Mesenchymal stem cell (in vitro differentiated cells and primary cell): Measurements from ENCODE around the gene MPG.
A peak's percentile ranks its signal among the peaks of the same experiment; 100 is the strongest.

Experiments used
- DNase-seq: peaks from one replicate; pipeline ENCODE4 v3.0.0-alpha.2; 2013
- H2AFZ ChIP-seq: one replicate; pipeline ENCODE4 v1.6.1; 2013; ENCODE audit warnings: low read depth, mild to moderate bottlenecking, control low read depth, inconsistent platforms, low read length, moderate library complexity
- H2AK5ac ChIP-seq: 2 replicates; pipeline ENCODE4 v1.6.1; 2013; ENCODE audit warnings: low read length, moderate library complexity, mild to moderate bottlenecking, inconsistent platforms; ENCODE audit not compliant: severe bottlenecking
- H2BK120ac ChIP-seq: one replicate; pipeline ENCODE4 v1.6.1; 2013; ENCODE audit warnings: low read depth, mild to moderate bottlenecking, inconsistent platforms, low read length, moderate library complexity
- H2BK12ac ChIP-seq, 2 experiments: one replicate each; pipeline ENCODE4 v1.6.1; 2013; ENCODE audit warnings: inconsistent platforms in 2 of 2, low read length in 2 of 2, mild to moderate bottlenecking in 2 of 2, moderate library complexity in 2 of 2, control low read depth in 1 of 2
- H2BK15ac ChIP-seq: one replicate; pipeline ENCODE4 v1.6.1; 2013; ENCODE audit warnings: mild to moderate bottlenecking, low read depth, inconsistent platforms; ENCODE audit not compliant: poor library complexity, severe bottlenecking
- H2BK5ac ChIP-seq: 2 replicates; pipeline ENCODE4 v1.6.1; 2013; ENCODE audit warnings: low read depth, mild to moderate bottlenecking, low read length, control low read depth, inconsistent platforms; ENCODE audit not compliant: poor library complexity, severe bottlenecking
- H3K14ac ChIP-seq, 2 experiments: one replicate each; pipeline ENCODE4 v1.6.1; 2013; ENCODE audit warnings: inconsistent platforms in 2 of 2, low read length in 2 of 2, control low read depth in 1 of 2, mild to moderate bottlenecking in 1 of 2, moderate library complexity in 1 of 2
- H3K18ac ChIP-seq, 2 experiments: one replicate each; pipeline ENCODE4 v1.6.1; 2013; ENCODE audit warnings: inconsistent platforms in 2 of 2, low read length in 2 of 2, control low read depth in 1 of 2, low read depth in 1 of 2, mild to moderate bottlenecking in 1 of 2
- H3K23ac ChIP-seq, 2 experiments: one replicate each; pipeline ENCODE4 v1.6.1; 2013; ENCODE audit warnings: inconsistent platforms in 2 of 2, low read length in 2 of 2, mild to moderate bottlenecking in 2 of 2, moderate library complexity in 2 of 2, control low read depth in 1 of 2
- H3K27ac ChIP-seq: 2 replicates; pipeline ENCODE4 v1.5.1; 2013; ENCODE audit warnings: mild to moderate bottlenecking, moderate library complexity, low read length, control low read depth, inconsistent platforms; ENCODE audit not compliant: poor library complexity, severe bottlenecking
- H3K27me3 ChIP-seq, 2 experiments: 2 replicates each; pipeline versions ENCODE4 v1.6.1 to v1.7.0; 2013; ENCODE audit warnings: low read length in 2 of 2, mild to moderate bottlenecking in 2 of 2, moderate library complexity in 2 of 2, control low read depth in 1 of 2, inconsistent platforms in 1 of 2; ENCODE audit not compliant: control insufficient read depth in 1 of 2, insufficient read depth in 1 of 2
- H3K36me3 ChIP-seq, 2 experiments: 2 replicates each; pipeline versions ENCODE4 v1.6.1 to v1.7.0; 2013; ENCODE audit warnings: low read length in 2 of 2, control low read depth in 1 of 2, inconsistent platforms in 1 of 2, low read depth in 1 of 2, mild to moderate bottlenecking in 1 of 2; ENCODE audit not compliant: insufficient read depth in 2 of 2, control insufficient read depth in 1 of 2
- H3K4ac ChIP-seq, 2 experiments: one replicate each; pipeline ENCODE4 v1.6.1; 2013; ENCODE audit warnings: inconsistent platforms in 2 of 2, low read length in 2 of 2, mild to moderate bottlenecking in 2 of 2, moderate library complexity in 2 of 2, control low read depth in 1 of 2, low read depth in 1 of 2
- H3K4me1 ChIP-seq: 2 replicates; pipeline ENCODE4 v1.6.1; 2013; ENCODE audit warnings: low read depth, low read length, control low read depth; ENCODE audit not compliant: control insufficient read depth, insufficient read depth
- H3K4me2 ChIP-seq: 2 replicates; pipeline ENCODE4 v1.6.1; 2013; ENCODE audit warnings: low read length, mild to moderate bottlenecking, inconsistent platforms; ENCODE audit not compliant: poor library complexity, severe bottlenecking
- H3K4me3 ChIP-seq, 2 experiments: 2 replicates each; pipeline versions ENCODE4 v1.5.1 to v1.7.0; 2013; ENCODE audit warnings: low read length in 2 of 2, mild to moderate bottlenecking in 2 of 2, control low read depth in 1 of 2, low read depth in 1 of 2; ENCODE audit not compliant: insufficient read depth in 1 of 2
- H3K79me1 ChIP-seq: replicated peaks from 2 replicates; pipeline ENCODE4 v1.6.1; 2013; ENCODE audit warnings: mild to moderate bottlenecking, control low read depth, low read length, inconsistent platforms; ENCODE audit not compliant: poor library complexity, severe bottlenecking
- H3K9ac ChIP-seq: 2 replicates; pipeline ENCODE4 v1.7.0; 2013; ENCODE audit warnings: mild to moderate bottlenecking, low read length, moderate library complexity
- H3K9me3 ChIP-seq: 2 replicates; pipeline ENCODE4 v1.7.0; 2013; ENCODE audit warnings: mild to moderate bottlenecking, low read length; ENCODE audit not compliant: control insufficient read depth
- H4K8ac ChIP-seq: one replicate; pipeline ENCODE4 v1.6.1; 2013; ENCODE audit warnings: inconsistent platforms, mild to moderate bottlenecking, low read length, moderate library complexity
- H4K91ac ChIP-seq: one replicate; pipeline ENCODE4 v1.6.1; 2013; ENCODE audit warnings: mild to moderate bottlenecking, low read length, inconsistent platforms
- WGBS: methylation state at CpG from one replicate; pipeline ENCODE4 v1.1.7; 2013; ENCODE audit warnings: mixed read lengths; 5-methylcytosine and 5-hydroxymethylcytosine counted together

MPG gene

DNA sequence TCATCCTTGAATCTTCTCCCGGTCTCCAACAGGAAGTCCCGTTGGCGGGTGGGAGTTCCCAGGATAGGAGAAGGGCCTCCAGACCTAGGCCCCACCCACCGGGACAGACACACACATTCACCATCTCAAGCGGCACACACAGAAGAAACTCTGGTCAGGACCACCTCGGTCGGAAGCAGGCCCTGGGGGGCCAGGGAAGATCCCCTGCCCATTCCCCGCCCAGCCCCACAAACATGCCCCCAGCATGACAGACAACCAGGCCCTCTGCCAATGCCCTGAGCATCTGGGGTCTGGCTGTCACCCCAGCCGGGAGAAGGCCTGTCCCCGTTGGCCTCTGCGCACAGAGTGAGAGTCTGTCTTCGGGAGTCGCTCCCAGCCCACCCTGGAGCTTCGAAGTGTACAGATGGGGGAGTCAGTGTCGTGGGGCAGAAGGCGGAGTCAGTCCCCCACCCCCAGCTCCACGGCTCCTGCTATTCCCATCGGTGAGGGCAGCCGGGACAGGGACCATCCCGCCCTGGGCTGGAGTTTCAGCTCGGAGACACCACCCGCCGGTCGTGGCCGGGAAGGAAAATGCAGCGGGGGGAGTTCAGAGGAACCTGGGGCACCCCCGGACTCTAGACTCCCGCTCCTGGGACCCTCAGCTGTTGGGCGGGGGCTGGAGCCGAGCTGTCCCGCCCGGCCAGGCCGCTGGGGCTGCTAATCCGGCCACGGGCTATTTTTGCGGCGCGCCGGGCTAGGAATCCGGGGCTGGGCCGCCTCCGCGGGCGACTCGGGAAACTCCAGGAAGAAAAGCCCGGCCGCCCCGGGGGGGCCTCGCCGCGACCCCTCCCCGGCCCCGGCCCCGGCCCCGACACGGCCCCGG lies 6.3 kb upstream of the MPG start:
- Histone ChIP-seq H3K4me2 (peak overlapping the region; percentile 86), H3K23ac (peak overlapping the region; percentile 46 to 51), H2AK5ac (no peak overlapping the region), H2BK15ac (peak overlapping the region; percentile 85), H2BK5ac (peak overlapping the region; percentile 66), H2BK120ac (peak overlapping the region; percentile 83), H3K4me1 (peaks cover 86% of the 10 kb centered on the region), H4K91ac (peak overlapping the region; percentile 92), H2BK12ac (peak overlapping the region; percentile 27 to 49), H3K14ac (peak overlapping the region; percentile 27 to 45), H3K79me1 (peaks cover 8% of the 10 kb centered on the region), H3K9me3 (no peaks in the 10 kb centered on the region), H3K27ac (peak overlapping the region; percentile 79), H3K36me3 (peaks cover 0 to 34% of the 10 kb centered on the region in 2 experiments), H3K4ac (peak overlapping the region; percentile 74 to 95), H3K9ac (peak overlapping the region; percentile 92), H3K4me3 (peak overlapping the region; percentile 65 to 96), H2AFZ (no peak overlapping the region), H4K8ac (peak overlapping the region; percentile 83), H3K18ac (peak overlapping the region; percentile 76 to 85), H3K27me3 (no peaks in the 10 kb centered on the region)
- DNase-seq = peak; percentile 90
- WGBS = under 1% methylated on average over 27 of the region's 57 CpGs

DNA sequence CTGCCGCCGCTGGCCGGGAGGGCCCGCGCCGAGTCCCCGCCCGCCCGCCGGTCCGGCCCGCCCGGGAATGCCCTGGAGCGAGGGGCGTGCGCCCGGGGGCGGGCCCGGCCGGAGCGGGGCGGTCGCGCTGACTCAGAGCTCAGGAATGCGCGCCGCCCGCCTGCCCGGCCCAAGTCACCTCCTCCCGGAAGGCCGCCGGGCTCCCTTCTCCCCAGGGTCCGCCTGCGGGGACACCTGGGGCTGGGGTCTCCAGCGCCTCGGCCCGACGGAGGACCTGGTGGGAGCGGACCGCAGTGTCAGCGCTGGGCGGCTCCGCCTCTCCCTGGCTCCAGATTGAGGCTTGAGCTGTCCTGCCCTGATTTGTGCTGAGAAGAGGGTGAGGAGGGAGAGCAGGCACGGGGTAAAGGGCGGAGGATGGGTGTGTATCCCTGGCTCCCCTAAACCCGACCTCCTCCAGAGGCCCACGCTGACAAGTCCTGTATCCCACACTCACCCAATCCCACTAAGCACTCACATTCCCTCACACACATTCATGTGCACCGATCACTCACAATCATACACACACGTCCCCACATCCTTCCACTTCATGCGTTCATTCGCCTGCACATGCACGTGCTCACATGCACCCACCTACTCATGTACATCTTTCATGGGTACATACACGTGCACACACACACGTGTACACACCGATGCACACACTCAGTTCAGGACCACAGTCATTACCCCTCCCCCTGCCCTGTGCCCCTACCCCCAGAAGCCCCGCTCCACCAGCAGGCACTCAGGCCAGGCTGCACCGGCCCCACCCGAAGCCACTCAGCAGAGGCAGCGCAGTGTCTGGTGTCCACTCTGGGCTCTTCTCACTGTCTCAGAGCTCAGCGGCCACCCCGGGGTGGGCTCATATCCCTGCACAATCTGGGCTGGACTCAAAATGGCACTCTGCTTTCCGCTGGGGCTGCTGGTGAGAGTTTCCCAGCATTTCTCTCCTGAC lies 5.2 kb upstream of the MPG start, which contains the start of gene RHBDF1:
RHBDF1 (minus strand) TSS at position 71 of the 988 bp plus-strand sequence. CDS start 7,616 bp downstream, outside the sequence.
- Histone ChIP-seq H3K14ac (peak within 1 kb of the TSS; percentile 27 to 50), H3K18ac (peak within 1 kb of the TSS; percentile 85 to 99), H2BK5ac (peak within 1 kb of the TSS; percentile 66), H4K91ac (peak within 1 kb of the TSS; percentile 83), H2AFZ (no peak within 1 kb of the TSS), H3K9ac (peak within 1 kb of the TSS; percentile 92), H4K8ac (peak within 1 kb of the TSS; percentile 83), H3K4me3 (peak within 1 kb of the TSS; percentile 65 to 96), H3K27ac (peak within 1 kb of the TSS; percentile 79), H3K9me3 (no peaks in the 10 kb centered on the region), H2BK12ac (peak within 1 kb of the TSS; percentile 47 to 49), H3K23ac (peak within 1 kb of the TSS; percentile 46 to 51), H2AK5ac (peak within 1 kb of the TSS; percentile 96), H3K79me1 (peaks cover 7% of the 10 kb centered on the region), H2BK120ac (peak within 1 kb of the TSS; percentile 83), H3K4me2 (peak within 1 kb of the TSS; percentile 86), H3K4me1 (peaks cover 86% of the 10 kb centered on the region), H2BK15ac (peak within 1 kb of the TSS; percentile 85), H3K36me3 (peaks cover 0 to 23% of the 10 kb centered on the region in 2 experiments), H3K27me3 (no peaks in the 10 kb centered on the region), H3K4ac (peak within 1 kb of the TSS; percentile 86 to 95)
- DNase-seq = peak; percentile 65
- 46% methylated on average over 25 of the region's 62 CpGs for WGBS

DNA sequence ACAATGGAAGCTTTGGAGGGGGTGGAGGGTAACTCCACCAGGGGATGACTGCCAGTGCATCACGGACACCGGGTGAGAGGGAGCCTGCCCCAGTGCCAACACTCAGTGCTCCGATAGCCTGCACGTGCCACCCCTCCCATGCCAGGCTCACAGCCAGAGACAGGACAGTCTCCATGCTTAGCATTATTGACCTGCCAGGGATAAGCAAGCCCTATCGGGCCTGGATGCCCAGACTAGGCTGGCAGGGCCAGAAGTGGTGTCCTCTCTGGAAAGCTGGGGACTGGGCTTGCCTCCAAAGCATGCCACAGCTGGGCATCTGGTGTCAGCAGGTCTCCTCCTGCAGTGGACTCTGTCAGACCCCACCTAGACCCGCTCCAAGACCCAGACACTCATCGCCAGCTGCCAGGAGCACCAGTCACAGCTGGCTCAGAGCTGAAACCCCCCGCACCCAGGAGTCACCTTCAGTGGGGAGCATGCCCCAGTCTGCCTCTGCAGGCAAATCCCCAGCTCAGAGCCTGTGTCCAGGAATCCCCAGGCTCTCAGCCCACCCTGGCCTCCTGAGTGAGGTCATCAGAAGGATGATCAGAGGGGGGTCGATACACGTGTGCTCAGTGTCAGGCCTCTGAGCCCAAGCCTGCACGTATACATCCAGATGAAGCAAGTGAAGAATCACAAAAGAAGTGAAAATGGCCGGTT lies 3.8 kb upstream of the MPG start:
- Histone ChIP-seq H3K9ac (no peak overlapping the region), H3K27me3 (no peaks in the 10 kb centered on the region), H3K23ac (no peak overlapping the region), H2BK12ac (peak overlapping the region; percentile 47 to 83), H2BK120ac (peak overlapping the region; percentile 21), H3K9me3 (no peaks in the 10 kb centered on the region), H4K91ac (peak overlapping the region; percentile 90), H3K14ac (peak overlapping the region in 1 of 2 experiments; percentile 78), H3K4me2 (peak overlapping the region; percentile 1), H3K27ac (peak overlapping the region; percentile 89), H3K79me1 (peaks cover 2% of the 10 kb centered on the region), H3K4ac (peak overlapping the region; percentile 55 to 68), H3K4me1 (peaks cover 80% of the 10 kb centered on the region), H3K4me3 (no peak overlapping the region), H2AFZ (no peak overlapping the region), H2AK5ac (peak overlapping the region; percentile 96), H2BK5ac (no peak overlapping the region), H3K18ac (peak overlapping the region; percentile 46 to 99), H4K8ac (peak overlapping the region; percentile 43), H2BK15ac (peak overlapping the region; percentile 94), H3K36me3 (peaks cover 3 to 11% of the 10 kb centered on the region in 2 experiments)
- WGBS = 73% methylated on average over 11 of the region's 12 CpGs
- peak; percentile 29 for DNase-seq
